WTC11 (cell line): ENCODE data around the gene TMEM72. TPM values are rescaled to one million over a fixed set of nuclear protein-coding genes. Genes with fewer than 3 reads are reported as not detected.

Experiments used
- ATAC-seq: fragments of 200-7000 bp; cut with Tn5 transposase; 2 replicates; pipeline ENCODE4 v1.10.0; 2021; ENCODE audit warnings: mild to moderate bottlenecking, moderate library complexity
- CTCF ChIA-PET: fragments of 300-600 bp; sonication (Branson Sonifier 250); formaldehyde crosslinking; loops from one replicate; lab custom pipeline; 2021; ENCODE audit warnings: antibody characterized with exemption; lab: Charles Lee
- POLR2A ChIA-PET: fragments of 350-600 bp; sonication (Branson Sonifier 250); formaldehyde crosslinking; loops from one replicate; lab custom pipeline; 2021; ENCODE audit warnings: antibody characterized with exemption; lab: Charles Lee
- DNase-seq: peaks from one replicate; pipeline ENCODE4 v3.0.0; 2021; ENCODE audit warnings: low spot score
- H3K27ac Mint-ChIP-seq: 2 replicates; pipeline ENCODE4 v1.8.0; 2021; ENCODE audit warnings: mixed read lengths
- H3K27me3 Mint-ChIP-seq: 2 replicates; pipeline ENCODE4 v1.8.0; 2021; ENCODE audit warnings: low read depth, mild to moderate bottlenecking, moderate library complexity, mixed read lengths
- H3K36me3 Mint-ChIP-seq: 2 replicates; pipeline ENCODE4 v1.8.0; 2021; ENCODE audit warnings: mixed read lengths
- H3K4me1 Mint-ChIP-seq: 2 replicates; pipeline ENCODE4 v1.8.0; 2022; ENCODE audit warnings: mixed read lengths
- H3K4me3 Mint-ChIP-seq: 2 replicates; pipeline ENCODE4 v1.8.0; 2021; ENCODE audit warnings: mild to moderate bottlenecking, moderate library complexity, mixed read lengths
- H3K9me3 Mint-ChIP-seq: 2 replicates; pipeline ENCODE4 v1.8.0; 2021; ENCODE audit warnings: mixed read lengths
- GABPB1 ChIP-seq: sonication (generic); formaldehyde crosslinking; IDR thresholded peaks from 2 replicates; pipeline ENCODE4 v1.8.1; 2023; ENCODE audit warnings: mild to moderate bottlenecking, missing genetic modification reagents
- NFYB ChIP-seq: sonication (generic); formaldehyde crosslinking; conservative IDR thresholded peaks from 2 replicates; pipeline ENCODE4 v1.8.0; 2022; ENCODE audit warnings: low read depth, missing genetic modification reagents
- ZNF121 ChIP-seq: sonication (generic); formaldehyde crosslinking; IDR thresholded peaks from 2 replicates; pipeline ENCODE4 v1.8.0; 2023; ENCODE audit warnings: missing genetic modification reagents
- ZNF423 ChIP-seq: fragments of 250-450 bp; sonication (Bioruptor Pico); IDR thresholded peaks from 2 replicates; pipeline ENCODE4 v2.1.2; 2022; ENCODE audit warnings: mild to moderate bottlenecking, moderate library complexity
- total RNA-seq: library from RNA; stranded (reverse); gene quantifications from 3 replicates; pipeline ENCODE4 v1.2.3, GENCODE V29; 2021
- TF ChIP-seq, protein P1 (sequence below): fragments of 250-450 bp; sonication (Bioruptor Pico); conservative IDR thresholded peaks from 2 replicates; pipeline ENCODE4 v1.9.0; 2021; ENCODE audit warnings: mild to moderate bottlenecking
- TF ChIP-seq, protein P2 (sequence below): sonication (generic); formaldehyde crosslinking; IDR thresholded peaks from 2 replicates; pipeline ENCODE4 v1.8.0; 2023; ENCODE audit warnings: missing genetic modification reagents, mild to moderate bottlenecking, borderline replicate concordance
- TF ChIP-seq, protein P3 (sequence below): fragments of 200-600 bp; IDR thresholded peaks from 2 replicates; pipeline ENCODE4 v1.8.0; 2022; ENCODE audit warnings: antibody characterized with exemption

Gene TMEM72
- total RNA-seq, 1 experiment from 2014 or later, result not detected

DNA sequence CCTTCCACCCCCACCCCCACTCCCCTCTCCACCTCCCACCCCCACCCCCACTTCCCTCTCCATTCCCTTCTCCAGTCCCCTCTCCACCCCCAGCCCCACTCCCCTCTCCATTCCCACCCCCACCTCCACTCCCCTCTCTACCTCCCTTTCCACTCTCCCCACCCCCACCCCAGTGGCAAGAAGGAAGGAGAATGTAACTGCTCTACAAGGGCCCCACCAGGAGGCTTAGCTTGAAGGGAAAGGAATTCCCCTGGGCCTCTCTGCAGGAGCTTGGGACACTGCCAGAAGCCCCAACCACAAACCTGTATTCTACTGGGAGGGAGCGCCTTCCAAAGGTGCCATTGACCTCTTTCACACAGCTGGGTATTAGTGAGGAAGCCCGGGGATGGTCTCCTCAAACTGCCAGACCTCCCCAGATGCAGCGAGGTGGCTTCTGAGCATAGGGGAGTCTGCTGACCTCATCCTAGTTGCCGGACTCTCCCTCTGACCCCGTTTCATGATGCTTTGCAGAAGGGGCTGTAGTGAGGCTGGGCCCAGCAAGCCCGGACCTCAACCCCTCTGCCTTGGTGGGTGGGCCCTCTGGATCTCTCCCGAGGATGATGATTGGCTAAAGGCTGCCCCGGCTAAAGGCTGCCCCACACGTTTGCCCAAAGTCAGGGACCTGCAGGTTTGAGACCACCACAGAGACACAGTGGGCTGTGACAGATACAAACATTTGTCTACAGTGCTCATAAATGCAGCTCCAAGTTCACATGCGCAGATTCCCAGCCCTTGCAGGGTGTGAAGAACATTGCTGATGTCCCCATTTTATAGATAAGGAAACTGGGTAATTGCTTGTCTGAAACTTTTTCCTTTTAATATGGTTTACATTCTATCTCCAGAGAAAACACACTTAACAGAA lies 64.5 kb downstream of the TMEM72 start:
- Mint-ChIP-seq H3K36me3 (peaks cover 11% of the 10 kb centered on the region), H3K4me1 (peaks cover 66% of the 10 kb centered on the region), H3K4me3 (peak overlapping the region; percentile 61), H3K9me3 (no peaks in the 10 kb centered on the region), H3K27me3 (peaks cover 12% of the 10 kb centered on the region), H3K27ac (no peak overlapping the region)
- peak; percentile 9 for ATAC-seq
- ChIA-PET CTCF (interaction anchor here (0.5 to 2.3 kb wide), 11 partner anchors 10 to 1569 kb away, joined by 3 to 38 read pairs (median 7); partner anchors contain the start of gene ZNF22), POLR2A (interaction anchor here (0.6 kb wide), 1 partner anchor 50 kb away, joined by 3 read pairs; no protein-coding TSS in a partner anchor)
- DNase-seq, result no peak
- TF ChIP-seq GABPB1, result peak; percentile 74; the same call in 1 of the 2 replicates
- TF ChIP-seq ZNF423 (CRISPR knock-in tag), result peak; percentile 85
- TF ChIP-seq NFYB (CRISPR knock-in tag), result peak; percentile 63
- 0 out of 2 replicates have a peak, but pooled peaks have one; percentile 19 for TF ChIP-seq ZNF121 (CRISPR knock-in tag)
- TF ChIP-seq, protein P1, sequence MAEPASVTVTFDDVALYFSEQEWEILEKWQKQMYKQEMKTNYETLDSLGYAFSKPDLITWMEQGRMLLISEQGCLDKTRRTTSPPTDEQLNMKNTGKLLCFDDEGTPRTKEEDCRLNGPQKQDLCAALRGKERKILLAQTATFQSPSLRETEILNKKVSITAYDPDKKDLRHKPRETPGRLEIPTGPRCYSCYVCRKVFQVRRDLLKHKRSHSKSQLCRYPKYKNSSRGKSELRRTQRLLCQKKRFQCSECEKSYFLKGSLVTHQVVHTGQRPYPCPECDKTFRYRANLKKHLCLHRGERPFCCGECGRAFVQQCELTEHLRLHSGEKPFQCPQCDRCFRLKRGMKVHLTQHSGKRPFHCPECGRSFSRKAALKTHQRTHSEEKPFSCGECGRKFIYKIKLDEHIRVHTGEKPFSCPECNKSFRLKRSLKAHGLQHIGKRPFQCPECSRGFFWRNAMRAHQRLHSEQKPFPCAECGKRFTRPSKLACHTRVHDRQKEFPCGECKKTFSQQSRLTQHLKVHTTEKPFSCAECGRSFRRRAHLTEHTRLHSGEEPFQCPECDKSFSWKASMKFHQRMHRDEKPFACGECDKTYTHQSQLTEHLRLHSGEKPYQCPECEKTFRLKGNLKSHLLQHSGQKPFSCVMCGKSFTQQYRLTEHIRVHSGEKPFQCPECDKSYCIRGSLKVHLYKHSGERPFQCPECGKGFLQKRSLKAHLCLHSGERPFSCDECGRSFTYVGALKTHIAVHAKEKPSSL (CRISPR knock-in tag), result no peak

DNA sequence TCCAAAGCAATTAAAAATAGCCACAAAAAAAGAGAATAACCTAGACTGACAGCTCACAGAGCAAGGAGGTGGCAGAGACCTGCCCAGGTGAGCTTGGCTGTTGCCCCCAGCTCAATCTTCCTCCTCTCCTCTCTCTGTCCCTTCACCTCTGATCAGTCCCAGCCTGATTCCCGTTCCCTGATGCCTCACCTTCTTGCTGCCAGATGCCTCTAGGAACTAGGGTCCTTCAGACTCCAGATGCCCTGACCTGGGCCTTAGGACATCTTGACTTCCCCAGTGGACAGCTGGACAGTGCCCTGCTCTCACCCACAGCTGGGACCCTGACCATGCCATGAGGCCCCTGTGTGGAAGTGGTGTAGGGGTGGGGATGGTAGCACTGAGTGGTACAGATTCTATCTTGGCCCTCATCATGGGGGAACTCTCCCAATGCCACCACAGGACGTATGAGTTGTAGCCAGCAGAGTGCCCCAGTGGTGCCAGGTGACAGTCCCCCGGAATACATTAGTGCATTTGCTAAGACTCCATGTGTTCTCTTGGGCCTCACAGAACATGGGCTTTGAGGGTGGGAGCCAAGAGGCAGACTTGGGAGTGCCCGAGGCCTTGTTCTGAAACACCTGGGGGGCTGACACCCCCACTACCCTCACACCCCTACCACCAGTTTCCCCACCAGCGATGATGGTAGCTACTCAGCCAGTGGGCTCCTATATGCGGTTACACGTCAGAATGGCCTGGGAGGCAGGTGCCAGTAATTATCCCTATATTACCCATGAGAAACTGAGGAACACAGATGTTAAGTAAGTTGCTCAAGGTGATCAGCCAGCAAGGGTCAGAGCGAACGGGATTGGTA lies 65.4 kb downstream of the TMEM72 start:
- ChIA-PET POLR2A (no interaction called here), CTCF (interaction anchor here (0.9 to 2.3 kb wide), 7 partner anchors 11 to 98 kb away, joined by 5 to 38 read pairs (median 10); partner anchors contain the start of gene ZNF22)
- ATAC-seq, result no peak

DNA sequence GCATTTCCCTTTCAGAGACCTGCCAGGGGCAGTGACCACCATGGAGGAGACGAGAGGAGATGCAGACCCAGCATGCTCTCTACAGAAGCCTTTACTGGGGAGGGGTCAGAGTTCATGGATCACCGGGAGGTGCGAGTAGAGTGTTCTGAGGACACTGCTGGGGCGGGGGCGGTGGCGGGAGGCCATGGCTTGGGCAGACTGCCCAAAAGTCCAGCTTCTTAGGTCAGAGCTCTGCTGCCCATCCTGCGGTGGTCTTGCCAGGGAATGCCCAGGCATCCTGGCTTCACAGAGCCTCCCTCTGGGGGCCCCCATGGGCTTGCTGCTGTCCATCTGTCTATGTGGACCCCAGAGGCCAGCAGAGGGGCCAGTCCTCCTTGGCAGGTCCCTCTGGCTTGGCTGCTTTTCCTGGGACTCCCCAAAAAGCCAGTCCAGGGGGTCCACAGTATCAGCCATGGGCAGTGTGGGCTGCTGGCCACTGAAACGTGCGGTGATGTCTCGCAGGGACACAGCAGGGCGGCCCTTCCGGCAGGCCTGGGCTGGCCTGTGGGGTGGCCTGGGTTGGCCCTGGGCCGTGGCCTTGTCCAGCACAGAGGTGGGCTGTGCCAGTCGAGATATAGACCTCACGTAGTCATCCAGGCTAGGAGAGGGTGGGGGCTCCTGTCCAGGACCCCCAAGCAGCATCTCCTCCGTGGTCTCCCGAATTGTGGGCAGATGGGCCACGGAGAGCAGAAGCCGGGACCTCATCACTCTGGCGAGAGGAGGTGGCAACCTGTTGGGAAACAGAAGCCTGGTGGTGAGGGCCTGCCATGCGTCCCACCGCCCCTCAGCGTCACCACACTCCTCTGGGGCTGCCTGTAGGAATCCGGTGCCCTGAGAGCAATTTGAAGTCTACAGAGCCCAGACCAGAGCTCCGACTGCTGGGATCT lies 66.4 kb downstream of the TMEM72 start:
- DNase-seq (no peak), ATAC-seq (no peak)
- peaks cover 67% of the 10 kb centered on the region for H3K4me1 Mint-ChIP-seq
- no peaks in the 10 kb centered on the region for H3K9me3 Mint-ChIP-seq
- H3K27me3 Mint-ChIP-seq, result peaks cover 12% of the 10 kb centered on the region
- H3K4me3 Mint-ChIP-seq, result no peak overlapping the region
- ChIA-PET CTCF (interaction anchor here (0.8 to 3.7 kb wide), 7 partner anchors 13 to 45 kb away, joined by 3 to 46 read pairs (median 5); partner anchors contain the start of gene RASSF4), POLR2A (no interaction called here)
- H3K36me3 Mint-ChIP-seq, result no peaks in the 10 kb centered on the region
- TF ChIP-seq, protein P1 (CRISPR knock-in tag), result no peak
- TF ChIP-seq, protein P2, sequence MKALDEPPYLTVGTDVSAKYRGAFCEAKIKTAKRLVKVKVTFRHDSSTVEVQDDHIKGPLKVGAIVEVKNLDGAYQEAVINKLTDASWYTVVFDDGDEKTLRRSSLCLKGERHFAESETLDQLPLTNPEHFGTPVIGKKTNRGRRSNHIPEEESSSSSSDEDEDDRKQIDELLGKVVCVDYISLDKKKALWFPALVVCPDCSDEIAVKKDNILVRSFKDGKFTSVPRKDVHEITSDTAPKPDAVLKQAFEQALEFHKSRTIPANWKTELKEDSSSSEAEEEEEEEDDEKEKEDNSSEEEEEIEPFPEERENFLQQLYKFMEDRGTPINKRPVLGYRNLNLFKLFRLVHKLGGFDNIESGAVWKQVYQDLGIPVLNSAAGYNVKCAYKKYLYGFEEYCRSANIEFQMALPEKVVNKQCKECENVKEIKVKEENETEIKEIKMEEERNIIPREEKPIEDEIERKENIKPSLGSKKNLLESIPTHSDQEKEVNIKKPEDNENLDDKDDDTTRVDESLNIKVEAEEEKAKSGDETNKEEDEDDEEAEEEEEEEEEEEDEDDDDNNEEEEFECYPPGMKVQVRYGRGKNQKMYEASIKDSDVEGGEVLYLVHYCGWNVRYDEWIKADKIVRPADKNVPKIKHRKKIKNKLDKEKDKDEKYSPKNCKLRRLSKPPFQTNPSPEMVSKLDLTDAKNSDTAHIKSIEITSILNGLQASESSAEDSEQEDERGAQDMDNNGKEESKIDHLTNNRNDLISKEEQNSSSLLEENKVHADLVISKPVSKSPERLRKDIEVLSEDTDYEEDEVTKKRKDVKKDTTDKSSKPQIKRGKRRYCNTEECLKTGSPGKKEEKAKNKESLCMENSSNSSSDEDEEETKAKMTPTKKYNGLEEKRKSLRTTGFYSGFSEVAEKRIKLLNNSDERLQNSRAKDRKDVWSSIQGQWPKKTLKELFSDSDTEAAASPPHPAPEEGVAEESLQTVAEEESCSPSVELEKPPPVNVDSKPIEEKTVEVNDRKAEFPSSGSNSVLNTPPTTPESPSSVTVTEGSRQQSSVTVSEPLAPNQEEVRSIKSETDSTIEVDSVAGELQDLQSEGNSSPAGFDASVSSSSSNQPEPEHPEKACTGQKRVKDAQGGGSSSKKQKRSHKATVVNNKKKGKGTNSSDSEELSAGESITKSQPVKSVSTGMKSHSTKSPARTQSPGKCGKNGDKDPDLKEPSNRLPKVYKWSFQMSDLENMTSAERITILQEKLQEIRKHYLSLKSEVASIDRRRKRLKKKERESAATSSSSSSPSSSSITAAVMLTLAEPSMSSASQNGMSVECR (CRISPR knock-in tag), result no peak
- H3K27ac Mint-ChIP-seq, result no peak overlapping the region

More for the DNA sequence above, 65.4 kb downstream of the TMEM72 start:
- TF ChIP-seq, protein P3, sequence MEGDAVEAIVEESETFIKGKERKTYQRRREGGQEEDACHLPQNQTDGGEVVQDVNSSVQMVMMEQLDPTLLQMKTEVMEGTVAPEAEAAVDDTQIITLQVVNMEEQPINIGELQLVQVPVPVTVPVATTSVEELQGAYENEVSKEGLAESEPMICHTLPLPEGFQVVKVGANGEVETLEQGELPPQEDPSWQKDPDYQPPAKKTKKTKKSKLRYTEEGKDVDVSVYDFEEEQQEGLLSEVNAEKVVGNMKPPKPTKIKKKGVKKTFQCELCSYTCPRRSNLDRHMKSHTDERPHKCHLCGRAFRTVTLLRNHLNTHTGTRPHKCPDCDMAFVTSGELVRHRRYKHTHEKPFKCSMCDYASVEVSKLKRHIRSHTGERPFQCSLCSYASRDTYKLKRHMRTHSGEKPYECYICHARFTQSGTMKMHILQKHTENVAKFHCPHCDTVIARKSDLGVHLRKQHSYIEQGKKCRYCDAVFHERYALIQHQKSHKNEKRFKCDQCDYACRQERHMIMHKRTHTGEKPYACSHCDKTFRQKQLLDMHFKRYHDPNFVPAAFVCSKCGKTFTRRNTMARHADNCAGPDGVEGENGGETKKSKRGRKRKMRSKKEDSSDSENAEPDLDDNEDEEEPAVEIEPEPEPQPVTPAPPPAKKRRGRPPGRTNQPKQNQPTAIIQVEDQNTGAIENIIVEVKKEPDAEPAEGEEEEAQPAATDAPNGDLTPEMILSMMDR, result no peak
- TF ChIP-seq GABPB1, result peak; percentile 81; the same call in 1 of the 2 replicates
- Mint-ChIP-seq H3K27ac (no peak overlapping the region), H3K36me3 (peaks cover 6% of the 10 kb centered on the region), H3K9me3 (no peaks in the 10 kb centered on the region), H3K4me1 (peaks cover 69% of the 10 kb centered on the region), H3K4me3 (peak overlapping the region; percentile 8; the same call in 1 of the 2 replicates), H3K27me3 (peaks cover 12% of the 10 kb centered on the region)
- no peak for DNase-seq
